ENCODE measurements around the gene TBC1D3B.

GRCh38 chr17:36152639-36153120, 23.8 kb downstream of the TBC1D3B start:
- no peak for TF ChIP-seq EZH2phosphoT487 (IDR thresholded peaks at IDR 0.05; ENCODE audit: low read length)
- TF ChIP-seq CTCF (IDR thresholded peaks at IDR 0.05; ENCODE audit: low read length) = peak; percentile 12; the same call in 1 of the 2 replicates
